Measurements from ENCODE around the gene URB1.

DNA sequence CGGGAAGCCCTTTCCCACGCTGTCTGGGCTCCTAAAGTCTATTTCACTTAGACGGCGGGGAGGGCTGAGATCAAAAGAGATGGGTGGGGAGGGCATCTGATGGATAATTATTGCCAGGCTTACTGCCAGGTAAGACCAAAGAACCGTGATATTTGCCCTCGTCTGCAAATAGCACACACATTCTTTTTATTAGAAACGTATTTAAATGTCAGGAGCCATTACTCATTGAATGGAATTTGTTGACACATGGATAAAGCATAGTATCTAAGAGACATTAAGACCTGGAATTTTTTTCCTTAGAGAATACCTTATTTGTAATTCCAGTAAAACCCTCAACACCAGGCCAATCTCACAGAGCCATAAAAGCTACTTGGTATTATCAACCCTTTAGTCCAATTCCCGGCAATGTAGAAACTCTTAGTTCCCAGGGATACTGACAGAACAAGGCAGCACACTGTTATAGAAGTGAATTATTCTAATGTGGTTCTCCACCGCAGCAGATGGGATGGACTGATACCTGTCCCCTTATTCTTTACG lies 10.6 kb downstream of the URB1 start:
- TF ChIP-seq, protein P1, sequence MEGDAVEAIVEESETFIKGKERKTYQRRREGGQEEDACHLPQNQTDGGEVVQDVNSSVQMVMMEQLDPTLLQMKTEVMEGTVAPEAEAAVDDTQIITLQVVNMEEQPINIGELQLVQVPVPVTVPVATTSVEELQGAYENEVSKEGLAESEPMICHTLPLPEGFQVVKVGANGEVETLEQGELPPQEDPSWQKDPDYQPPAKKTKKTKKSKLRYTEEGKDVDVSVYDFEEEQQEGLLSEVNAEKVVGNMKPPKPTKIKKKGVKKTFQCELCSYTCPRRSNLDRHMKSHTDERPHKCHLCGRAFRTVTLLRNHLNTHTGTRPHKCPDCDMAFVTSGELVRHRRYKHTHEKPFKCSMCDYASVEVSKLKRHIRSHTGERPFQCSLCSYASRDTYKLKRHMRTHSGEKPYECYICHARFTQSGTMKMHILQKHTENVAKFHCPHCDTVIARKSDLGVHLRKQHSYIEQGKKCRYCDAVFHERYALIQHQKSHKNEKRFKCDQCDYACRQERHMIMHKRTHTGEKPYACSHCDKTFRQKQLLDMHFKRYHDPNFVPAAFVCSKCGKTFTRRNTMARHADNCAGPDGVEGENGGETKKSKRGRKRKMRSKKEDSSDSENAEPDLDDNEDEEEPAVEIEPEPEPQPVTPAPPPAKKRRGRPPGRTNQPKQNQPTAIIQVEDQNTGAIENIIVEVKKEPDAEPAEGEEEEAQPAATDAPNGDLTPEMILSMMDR (IDR thresholded peaks at IDR 0.05), result no peak
- no peak for TF ChIP-seq POLR2A (IDR thresholded peaks at IDR 0.05)
